Stimulated activated naive CD4-positive, alpha-beta T cell treated with Interleukin-2 at 50 U/mL for 16 hours (primary cell): ENCODE results near the gene CFTR.
"Not testable (repeated sequence)": the region's sequence is repeated elsewhere in the genome, so short reads cannot be mapped to it uniquely, and the experiment has no call there.

Experiments used
- DNase-seq: peaks from one replicate; lab custom pipeline; 2025; lab: John Stamatoyannopoulos, UW

Gene CFTR

DNA sequence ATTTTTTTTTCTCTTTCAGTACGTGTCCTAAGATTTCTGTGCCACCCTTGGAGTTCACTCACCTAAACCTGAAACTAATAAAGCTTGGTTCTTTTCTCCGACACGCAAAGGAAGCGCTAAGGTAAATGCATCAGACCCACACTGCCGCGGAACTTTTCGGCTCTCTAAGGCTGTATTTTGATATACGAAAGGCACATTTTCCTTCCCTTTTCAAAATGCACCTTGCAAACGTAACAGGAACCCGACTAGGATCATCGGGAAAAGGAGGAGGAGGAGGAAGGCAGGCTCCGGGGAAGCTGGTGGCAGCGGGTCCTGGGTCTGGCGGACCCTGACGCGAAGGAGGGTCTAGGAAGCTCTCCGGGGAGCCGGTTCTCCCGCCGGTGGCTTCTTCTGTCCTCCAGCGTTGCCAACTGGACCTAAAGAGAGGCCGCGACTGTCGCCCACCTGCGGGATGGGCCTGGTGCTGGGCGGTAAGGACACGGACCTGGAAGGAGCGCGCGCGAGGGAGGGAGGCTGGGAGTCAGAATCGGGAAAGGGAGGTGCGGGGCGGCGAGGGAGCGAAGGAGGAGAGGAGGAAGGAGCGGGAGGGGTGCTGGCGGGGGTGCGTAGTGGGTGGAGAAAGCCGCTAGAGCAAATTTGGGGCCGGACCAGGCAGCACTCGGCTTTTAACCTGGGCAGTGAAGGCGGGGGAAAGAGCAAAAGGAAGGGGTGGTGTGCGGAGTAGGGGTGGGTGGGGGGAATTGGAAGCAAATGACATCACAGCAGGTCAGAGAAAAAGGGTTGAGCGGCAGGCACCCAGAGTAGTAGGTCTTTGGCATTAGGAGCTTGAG is at the start of gene CFTR:
Gene CFTR (plus strand): TSS at position 801 of the 830 bp plus-strand sequence. CDS start 70 bp downstream, outside the sequence.
- no peak for DNase-seq

DNA sequence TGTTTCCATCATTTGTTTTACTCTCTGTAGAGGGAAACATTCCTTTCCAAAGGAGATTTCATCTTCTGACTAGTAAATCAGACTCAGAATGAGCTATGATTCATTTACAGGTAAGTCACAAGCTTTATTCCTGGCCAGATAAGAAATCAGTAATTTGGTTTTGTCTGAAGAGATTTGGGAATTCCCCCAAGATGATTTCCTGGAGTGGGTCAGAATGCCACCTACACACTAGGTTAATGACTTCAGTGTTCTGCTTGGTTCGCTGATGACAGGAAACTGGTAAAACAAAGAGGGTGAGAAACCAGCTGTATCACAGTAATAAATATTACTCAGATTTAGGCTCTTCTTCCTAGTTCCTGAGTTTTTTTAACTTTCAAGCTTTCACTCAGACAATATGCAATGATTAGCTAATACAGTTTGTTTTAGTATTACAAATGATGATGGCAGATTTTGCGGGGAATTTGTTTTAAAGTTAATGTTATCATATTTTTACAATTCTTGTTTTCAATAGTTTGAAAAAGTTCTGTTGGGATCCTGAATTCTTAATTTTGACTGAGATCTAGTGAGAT is 44.3 kb upstream of the CFTR start:
- no peak for DNase-seq

DNA sequence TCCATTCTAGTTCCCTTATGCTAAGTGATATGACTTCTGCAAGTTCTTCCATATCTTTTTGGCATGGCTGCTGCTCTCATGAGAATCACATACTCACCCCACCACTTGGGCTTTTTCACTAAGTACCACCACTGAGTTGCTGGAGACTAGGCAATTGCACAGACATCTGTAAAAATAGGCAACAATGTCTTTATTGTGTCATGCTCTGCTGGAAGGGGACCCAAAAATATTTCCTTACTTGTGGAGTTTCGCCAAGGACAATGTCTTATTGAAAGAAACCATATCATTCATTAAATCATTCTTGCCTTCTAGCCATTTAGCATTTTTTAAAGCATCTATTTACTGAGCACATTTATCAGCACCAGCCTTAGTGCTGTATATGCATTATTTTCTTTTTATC is 35.2 kb upstream of the CFTR start:
- DNase-seq, result no peak

DNA sequence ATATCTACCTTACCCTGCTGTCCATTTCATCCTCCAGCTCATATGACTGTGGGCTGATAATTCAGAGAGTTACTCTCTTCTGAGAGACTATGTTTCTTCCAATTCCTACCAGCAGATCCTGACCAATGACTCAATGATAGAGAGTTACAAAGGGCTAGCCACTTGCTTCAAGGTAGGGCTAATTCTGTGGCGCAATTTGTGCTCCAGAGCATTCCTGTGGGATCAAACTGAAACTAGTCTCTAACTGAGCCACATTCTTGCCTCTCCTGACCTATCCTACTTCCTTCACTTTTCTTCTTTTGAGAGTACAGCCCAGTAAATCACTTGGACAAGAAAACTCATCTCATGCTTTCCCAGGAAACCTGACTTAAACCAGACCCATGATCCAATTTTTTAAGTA is 34.6 kb upstream of the CFTR start:
- no peak for DNase-seq

DNA sequence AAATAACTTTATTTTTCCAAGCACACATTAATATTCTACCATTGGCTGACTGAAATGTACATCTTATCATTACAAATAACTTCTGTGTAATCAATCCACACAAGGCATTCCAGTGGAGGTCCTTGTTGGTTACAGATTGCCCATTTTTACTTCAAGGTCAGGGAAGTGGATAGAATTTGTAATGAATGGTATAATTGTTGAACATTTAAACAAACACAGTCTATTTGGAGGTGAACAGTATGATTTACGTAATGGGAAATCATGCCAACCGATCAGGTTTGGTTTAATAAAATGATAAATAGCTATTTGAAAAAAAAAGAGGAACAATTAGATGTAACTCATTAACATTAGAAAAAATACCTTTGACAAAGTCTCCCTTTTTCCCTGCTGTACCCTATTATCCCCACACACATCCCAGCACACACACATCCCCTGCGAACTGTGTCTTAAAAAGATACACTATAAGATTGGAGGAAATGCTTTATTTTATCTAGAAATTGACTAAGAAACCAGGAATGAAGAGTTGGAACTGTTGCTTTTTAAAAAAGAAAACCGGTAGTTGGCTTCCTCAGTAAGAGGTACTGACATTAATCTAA is 33.5 kb upstream of the CFTR start:
- DNase-seq, result no peak

DNA sequence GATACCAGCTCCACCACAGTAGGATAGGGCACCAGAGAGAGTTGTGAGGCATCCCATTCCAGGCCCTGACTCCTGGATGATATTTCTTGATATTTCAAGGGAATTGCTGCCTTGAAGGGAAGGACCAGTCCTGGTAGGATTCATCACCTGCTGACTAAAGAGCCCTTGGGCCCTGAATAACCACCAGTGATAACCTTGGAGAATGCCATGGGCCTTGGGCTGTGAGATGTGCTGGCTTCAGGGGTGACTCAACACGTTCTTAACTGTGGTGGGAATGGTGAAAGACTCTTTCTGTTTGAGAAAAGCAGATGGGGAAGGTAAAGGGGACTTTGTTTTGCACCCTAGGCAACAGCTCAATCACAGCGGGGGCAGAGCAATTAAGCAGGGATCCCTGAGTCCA is 31.2 kb upstream of the CFTR start:
- DNase-seq, result no peak

DNA sequence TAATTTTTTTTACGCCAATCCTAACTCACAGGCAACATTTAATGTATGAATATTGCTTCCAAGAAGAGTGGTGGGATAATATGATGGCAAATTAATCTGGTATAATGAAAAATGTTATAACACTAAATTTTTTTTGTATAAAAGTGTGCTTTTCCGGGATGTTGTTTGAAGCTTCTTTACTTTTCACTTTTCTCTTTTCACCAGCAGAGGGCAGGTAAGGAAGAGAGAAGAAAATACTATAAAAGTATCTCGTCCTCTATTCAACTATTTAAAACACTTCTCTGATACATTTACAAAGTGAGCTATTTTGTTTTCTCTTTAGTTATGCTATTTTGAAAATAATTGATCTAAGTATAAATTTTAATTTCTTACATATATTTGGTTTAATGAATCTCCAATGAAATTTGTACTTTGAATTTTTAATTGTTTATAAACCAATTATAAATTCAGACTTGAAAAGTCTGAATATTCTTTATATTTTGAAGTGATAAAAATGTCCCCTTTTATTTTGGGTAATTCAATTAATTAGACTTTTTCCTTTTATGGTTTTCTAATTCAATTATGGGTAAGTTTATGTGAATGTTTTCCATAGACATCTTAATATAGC is 20.7 kb upstream of the CFTR start:
- DNase-seq, result no peak

DNA sequence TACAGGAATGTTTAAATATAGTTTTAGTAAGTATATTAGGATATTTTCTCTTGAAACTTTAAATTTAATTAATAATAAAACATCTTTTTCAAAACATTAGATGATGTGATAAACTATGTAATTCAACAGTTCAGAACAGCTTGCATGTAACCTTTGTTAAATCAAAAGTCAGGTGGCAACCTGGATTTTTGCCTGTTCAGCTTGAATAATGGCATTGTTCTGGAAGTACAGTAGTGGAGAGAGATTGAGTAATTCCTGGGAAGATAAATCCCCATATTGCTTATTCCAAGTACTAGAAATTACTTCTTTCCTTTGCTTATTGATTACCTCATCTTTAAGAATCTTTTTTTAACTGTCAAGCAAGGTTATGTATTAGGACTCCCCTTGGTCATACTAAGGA is 20.1 kb upstream of the CFTR start:
- DNase-seq, result no peak

DNA sequence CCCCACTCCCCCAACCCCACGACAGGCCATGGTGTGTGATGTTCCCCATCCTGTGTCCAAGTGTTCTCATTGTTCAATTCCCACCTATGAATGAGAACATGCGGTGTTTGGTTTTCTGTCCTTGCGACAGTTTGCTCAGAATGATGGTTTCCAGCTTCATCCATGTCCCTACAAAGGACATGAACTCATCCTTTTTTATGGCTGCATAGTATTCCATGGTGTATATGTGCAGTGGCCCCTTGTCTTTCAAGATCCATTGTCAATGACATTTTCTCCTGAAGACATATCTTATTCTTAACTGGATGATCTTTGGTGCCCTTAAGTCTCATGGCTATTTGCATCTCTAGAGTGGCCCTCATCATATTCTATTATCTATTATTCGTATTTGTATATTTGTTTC is 19.0 kb upstream of the CFTR start:
- DNase-seq, result not testable (repeated sequence)

DNA sequence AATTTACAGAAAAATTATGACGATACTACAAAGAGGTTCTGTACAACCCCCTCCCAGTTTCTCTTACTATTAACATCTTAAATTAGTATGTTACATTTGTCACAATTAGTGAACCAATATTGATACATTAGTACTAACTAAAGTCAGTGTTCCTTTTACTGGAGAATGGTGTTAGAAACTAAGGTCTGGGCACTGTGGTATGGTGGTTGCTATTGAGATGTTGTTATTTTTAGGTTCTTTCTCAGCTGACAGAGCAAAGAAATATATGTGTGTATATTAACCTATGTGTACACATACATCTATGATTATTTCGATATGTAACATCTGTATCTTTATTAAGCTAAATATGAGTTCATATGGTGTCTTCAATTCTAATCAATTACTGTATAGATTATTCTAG is 11.7 kb upstream of the CFTR start:
- DNase-seq, result no peak

DNA sequence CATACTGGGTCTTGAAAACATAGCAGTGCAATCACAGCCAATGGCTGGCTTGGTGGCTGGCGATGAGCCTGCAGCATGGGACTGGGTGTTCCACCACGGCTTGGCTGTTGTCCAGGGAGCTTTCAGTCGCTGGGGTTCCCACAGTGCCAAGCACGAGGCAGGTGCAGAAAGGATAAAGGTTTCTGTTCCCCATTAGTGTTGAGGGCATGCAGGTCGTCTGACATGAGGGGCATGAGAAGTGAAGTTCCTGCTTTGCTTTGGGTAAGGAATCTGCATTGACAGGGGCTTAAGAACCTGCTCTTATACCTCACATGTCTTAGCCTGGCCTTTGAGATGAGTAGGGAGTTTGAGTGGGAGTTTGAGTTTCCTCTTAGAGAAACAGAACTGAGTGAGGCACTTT is 9.0 kb upstream of the CFTR start:
- no peak for DNase-seq

DNA sequence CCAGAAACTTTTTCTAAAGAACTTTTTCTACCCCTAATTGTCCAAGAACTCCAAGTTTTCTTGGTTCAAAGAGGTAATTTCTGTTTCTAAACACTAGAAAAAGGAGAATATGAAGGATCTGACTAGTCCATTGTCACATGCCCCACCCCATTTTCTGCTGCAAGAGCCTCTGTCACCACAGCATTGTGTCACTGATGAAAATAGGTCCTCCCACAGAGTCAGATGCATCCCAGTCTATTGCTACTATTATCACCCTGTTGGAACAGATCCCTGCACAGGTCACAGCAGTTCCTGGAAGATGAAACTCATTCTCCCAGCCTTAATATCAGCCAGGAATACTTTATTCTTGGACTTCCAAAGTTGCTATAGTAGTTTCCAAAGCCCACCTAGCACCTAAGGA is 7.5 kb upstream of the CFTR start:
- DNase-seq, result no peak

DNA sequence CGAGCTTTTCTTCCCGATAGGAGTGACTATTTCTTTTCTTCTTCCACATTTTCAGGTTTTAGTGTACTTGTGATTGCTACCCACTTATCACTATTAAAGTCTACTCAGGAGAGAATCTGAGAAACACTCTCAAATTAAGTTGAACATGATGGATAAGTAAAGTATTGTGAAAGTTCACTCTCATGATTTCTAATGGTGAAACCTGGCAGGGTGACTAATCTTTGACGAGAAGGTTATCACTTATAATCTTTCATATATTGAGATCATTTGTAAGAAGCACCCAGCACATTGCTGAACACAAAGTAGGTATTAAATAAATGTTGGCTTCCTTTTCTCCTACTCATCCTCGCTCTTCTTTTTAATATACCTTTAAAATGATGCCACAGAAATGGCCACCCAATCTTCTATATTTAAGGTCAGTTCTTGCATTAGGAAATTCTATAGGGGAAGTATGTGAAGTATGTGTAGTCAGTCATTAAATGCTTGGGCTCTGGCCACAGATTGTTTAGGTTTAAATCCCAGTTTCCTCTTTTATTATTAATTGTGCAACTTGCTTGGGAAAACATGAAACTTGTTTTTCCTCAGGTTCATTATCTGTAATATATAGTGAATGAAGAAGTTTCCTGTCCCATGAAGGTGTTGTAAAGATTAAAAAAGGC is 3.1 kb upstream of the CFTR start:
- no peak for DNase-seq

DNA sequence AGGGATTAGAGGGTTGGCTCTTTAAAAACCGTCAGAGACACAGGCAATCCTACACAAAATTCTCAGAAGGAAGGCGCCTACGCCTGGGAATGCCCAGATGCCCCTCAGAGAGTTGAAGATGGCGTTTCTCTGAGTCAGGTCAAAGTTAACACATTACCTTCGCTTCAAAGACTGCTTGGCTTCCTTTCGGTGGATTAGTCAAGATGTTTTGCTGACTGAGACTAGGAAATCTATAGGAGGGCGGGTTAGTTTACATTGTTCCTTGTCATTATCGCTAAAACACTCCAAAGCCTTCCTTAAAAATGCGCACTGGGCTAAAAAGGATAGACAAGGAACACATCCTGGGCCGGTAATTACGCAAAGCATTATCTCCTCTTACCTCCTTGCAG is 995 bp upstream of the CFTR start:
- DNase-seq, result no peak

DNA sequence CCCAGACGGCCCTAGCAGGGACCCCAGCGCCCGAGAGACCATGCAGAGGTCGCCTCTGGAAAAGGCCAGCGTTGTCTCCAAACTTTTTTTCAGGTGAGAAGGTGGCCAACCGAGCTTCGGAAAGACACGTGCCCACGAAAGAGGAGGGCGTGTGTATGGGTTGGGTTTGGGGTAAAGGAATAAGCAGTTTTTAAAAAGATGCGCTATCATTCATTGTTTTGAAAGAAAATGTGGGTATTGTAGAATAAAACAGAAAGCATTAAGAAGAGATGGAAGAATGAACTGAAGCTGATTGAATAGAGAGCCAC is 184 bp downstream of the CFTR start:
- no peak for DNase-seq

DNA sequence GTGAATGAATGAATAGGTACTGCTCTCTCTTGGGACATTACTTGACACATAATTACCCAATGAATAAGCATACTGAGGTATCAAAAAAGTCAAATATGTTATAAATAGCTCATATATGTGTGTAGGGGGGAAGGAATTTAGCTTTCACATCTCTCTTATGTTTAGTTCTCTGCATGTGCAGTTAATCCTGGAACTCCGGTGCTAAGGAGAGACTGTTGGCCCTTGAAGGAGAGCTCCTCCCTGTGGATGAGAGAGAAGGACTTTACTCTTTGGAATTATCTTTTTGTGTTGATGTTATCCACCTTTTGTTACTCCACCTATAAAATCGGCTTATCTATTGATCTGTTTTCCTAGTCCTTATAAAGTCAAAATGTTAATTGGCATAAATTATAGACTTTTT is 1.2 kb downstream of the CFTR start:
- DNase-seq, result no peak

DNA sequence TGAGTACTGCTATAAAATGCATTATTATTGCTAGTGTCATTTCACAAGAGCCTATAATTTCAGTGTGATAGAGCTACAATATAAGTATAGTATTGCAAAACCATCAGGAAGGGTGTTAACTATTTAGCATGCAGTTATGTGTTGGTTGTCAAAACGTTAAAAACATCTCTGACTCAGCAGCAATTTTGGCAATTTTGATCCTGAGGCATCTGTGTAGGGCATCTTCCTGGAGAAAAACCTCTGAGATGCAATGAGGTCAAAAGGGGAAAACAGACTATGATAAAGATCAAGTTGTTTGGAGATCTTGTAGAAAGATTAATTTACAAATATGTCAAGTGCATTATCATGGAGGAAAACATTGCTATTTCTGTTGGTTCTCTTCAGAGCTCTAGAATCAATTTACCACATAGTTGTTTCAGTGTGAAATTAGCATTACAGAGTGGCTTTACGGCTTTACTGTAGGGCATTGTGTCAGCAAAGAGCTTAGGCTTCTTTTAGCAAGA is 5.3 kb downstream of the CFTR start:
- DNase-seq, result no peak

DNA sequence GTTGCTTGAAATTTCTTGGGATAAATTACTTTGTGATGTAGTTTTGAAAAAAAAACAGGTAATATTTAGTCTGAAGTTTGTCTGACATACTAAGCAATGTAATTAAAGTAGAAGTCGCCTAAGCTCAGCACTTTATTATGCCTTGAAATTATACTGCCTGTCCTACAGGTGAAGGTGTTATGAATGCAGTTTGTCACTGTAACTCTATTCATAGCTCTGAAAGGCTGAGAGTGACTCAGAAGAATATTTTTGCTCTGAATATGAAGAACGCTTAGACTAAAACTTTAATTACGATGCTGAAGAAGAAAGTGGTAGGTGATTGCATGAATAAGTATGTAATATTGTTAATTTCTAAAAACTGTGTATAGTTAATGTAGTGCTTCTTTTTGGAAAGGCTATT is 9.2 kb downstream of the CFTR start:
- DNase-seq, result no peak

DNA sequence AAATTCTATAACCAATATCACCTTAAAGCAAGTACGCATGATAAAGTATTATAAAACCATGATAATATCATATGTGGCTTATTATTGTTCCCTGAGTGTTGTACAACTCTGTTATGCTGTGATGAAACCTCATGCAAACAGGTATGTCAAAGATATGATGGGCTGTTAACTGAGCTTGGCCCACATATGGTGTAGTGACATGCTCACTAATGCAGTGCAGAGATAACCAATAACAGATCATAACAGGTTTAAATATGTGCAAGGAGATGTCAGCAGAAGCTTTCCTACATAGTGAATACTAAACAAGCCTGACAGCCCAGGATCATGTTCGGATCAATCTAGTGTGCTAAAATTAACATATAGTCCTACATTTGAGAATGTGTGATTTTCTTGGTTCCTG is 9.6 kb downstream of the CFTR start:
- no peak for DNase-seq

DNA sequence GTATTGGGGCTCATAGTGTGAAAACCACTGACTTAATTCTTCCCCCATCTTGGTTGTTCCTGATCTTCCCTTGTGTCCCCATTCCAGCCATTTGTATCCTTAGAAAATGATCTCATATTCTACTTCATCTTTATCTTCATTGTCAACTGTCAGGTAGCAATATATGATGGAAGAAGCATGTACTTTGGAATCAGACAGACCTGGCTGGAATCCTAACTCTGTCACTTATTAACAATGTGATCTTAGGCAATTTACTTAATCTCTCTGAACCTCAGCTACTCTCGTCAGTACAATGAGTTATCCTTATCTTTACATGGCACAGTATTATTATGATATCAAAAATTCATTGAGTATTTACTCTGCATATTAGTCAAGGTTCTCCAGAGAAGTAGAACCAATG is 10.1 kb downstream of the CFTR start:
- DNase-seq, result no peak

DNA sequence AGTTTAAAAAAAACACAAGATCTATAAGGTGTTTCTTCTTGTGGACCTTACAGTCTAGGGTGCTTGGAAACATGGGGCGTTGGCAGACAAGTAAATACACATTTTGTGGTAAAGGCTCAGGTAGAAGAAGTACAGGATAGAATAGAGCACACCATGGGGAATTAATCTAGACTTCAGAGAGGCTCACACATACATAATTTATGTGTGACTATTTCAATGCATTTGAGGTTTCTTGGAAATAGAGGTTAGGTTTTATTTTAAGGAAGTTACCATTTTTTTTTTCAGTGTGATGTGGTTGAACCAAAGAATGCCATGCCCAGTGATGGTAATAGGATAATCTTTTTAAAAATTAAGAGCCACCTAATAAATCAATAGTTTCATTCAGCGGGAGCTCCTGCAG is 12.8 kb downstream of the CFTR start:
- DNase-seq, result no peak

DNA sequence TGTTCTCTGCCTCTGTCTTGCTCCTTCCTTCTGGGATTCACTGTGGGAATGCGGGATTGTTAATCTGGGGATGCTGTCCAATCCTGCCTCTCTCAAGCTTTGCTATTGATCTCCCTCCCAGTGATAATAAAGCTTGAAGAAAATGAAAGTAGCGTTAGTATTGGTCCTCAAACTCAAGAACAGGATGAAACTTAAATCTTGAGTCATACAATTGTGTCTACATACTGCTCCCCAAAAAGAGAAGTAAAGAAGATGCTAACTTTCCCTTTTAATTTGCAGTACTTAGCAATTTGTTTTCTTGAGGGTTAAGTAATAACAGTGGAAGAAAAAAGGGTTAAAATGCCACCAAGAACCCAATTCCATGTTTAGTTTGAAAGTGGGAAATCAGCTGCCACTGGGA is 13.6 kb downstream of the CFTR start:
- no peak for DNase-seq

DNA sequence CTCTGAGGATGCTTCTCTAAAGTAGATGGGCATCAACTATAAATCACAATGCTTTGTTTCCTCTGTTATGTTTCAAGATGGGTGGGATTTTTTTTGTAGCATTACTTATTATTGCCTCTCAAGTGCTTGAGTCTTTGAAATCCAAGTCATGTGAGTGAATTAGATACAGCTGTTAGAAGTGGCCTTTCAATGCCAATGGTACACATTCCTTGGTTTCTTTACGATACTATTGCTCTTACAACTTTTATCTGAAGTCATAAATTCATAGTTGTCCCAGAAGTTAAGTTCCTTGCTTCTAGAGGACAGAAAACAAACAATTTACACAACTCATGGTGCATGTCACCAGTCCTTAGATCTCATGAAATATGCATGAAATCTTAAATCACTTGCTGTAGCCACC is 15.5 kb downstream of the CFTR start:
- DNase-seq, result no peak
